ENCODE measurements around the gene LGALS3BP. TPM values are rescaled to one million over a fixed set of nuclear protein-coding genes. Genes with fewer than 3 reads are reported as not detected.

The LGALS3BP gene
- total RNA-seq, 1 donor from 2014 or later: 1.3 TPM

DNA sequence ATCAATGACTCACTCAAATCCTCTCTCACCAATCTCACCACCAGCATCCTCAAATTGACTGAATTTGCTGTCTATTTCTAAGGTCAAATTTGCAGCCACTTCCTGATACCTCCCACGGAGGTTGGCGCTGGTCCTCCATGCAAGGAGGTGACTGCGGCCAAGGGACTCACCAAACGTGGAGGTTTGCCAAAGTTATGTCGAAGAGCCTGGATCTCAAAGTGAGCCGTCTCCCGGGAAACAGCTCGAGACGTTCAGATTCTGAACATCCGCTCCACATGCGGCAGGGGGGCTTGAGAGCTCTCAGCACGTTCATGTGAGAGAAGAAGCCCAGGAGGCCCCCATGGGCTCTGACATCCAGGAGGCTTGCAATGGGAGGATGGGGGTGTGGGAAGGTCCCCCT, 22.6 kb downstream of the LGALS3BP start:
- Mint-ChIP-seq H3K4me1 (no peaks in the 10 kb centered on the region), H3K9me3 (no peaks in the 10 kb centered on the region), H3K4me3 (no peak overlapping the region), H3K27me3 (peaks cover 12% of the 10 kb centered on the region), H3K27ac (no peak overlapping the region), H3K36me3 (ENCODE audit: low read depth) (no peaks in the 10 kb centered on the region)
- ATAC-seq (ENCODE audit: low read depth) (no peak), DNase-seq (no peak)
- ChIA-PET POLR2A (no interaction called here), CTCF (no interaction called here)
- TF ChIP-seq, protein P1, sequence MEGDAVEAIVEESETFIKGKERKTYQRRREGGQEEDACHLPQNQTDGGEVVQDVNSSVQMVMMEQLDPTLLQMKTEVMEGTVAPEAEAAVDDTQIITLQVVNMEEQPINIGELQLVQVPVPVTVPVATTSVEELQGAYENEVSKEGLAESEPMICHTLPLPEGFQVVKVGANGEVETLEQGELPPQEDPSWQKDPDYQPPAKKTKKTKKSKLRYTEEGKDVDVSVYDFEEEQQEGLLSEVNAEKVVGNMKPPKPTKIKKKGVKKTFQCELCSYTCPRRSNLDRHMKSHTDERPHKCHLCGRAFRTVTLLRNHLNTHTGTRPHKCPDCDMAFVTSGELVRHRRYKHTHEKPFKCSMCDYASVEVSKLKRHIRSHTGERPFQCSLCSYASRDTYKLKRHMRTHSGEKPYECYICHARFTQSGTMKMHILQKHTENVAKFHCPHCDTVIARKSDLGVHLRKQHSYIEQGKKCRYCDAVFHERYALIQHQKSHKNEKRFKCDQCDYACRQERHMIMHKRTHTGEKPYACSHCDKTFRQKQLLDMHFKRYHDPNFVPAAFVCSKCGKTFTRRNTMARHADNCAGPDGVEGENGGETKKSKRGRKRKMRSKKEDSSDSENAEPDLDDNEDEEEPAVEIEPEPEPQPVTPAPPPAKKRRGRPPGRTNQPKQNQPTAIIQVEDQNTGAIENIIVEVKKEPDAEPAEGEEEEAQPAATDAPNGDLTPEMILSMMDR (IDR thresholded peaks at IDR 0.05): no peak
- intact Hi-C loops (cut with micrococcal nuclease): no loop called here

DNA sequence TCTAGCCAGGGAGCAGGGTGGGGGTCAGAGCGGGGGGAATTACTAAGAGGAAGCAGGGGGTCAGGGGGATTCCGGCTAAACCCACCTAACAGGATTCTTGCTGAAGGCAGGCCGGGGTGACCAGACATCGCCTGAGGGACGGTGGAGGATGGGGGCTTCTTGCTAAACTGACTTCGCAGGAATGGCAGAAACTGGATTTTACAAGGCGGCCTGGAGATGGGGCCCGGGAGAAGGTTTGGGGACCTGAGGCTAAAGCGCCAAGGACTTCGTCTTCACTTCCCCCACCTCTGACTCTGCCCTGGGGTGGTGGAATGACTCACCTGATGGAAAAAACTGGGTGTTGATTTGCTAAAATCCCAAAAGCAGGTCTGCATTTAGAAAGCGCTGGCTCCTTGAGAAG, 23.5 kb downstream of the LGALS3BP start:
- H3K36me3 Mint-ChIP-seq (ENCODE audit: low read depth): no peaks in the 10 kb centered on the region
- peaks cover under 1% of the 10 kb centered on the region for H3K9me3 Mint-ChIP-seq
- peaks cover 12% of the 10 kb centered on the region for H3K27me3 Mint-ChIP-seq
- intact Hi-C loops (cut with micrococcal nuclease): no loop called here
- CTCF ChIA-PET: no interaction called here
- POLR2A ChIA-PET: no interaction called here
- H3K27ac Mint-ChIP-seq: no peak overlapping the region
- no peak for DNase-seq
- TF ChIP-seq, protein P1 (IDR thresholded peaks at IDR 0.05): no peak
- no peak overlapping the region for H3K4me3 Mint-ChIP-seq
- no peak for ATAC-seq (ENCODE audit: low read depth)
- no peaks in the 10 kb centered on the region for H3K4me1 Mint-ChIP-seq

DNA sequence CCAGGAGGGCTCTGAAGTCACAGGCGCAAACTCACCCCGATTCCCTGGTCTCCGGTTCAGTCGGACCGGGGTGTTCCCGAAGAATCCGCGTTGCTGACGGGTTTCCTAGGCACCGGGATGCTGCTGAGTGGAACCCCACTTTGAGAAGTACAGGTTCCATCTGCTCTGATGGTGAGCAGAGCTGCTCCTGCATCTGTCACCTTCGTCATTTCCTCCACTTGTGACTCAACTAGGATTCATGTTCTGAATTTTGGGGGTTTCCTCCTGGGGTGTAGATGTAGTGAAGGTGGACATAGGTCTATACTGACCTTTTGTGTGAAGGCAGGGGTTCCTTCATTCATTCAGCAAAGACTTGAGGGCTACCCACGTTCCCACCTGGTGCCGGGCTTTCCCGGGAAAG, 25.0 kb downstream of the LGALS3BP start:
- TF ChIP-seq, protein P1 (IDR thresholded peaks at IDR 0.05): no peak
- Mint-ChIP-seq H3K36me3 (ENCODE audit: low read depth) (no peaks in the 10 kb centered on the region), H3K9me3 (peaks cover 13% of the 10 kb centered on the region), H3K4me3 (no peak overlapping the region), H3K27me3 (peaks cover 15% of the 10 kb centered on the region), H3K27ac (no peak overlapping the region), H3K4me1 (no peaks in the 10 kb centered on the region)
- ChIA-PET CTCF (no interaction called here), POLR2A (no interaction called here)
- ATAC-seq (ENCODE audit: low read depth): no peak
- DNase-seq: no peak
- intact Hi-C loops (cut with micrococcal nuclease): no loop called here

DNA sequence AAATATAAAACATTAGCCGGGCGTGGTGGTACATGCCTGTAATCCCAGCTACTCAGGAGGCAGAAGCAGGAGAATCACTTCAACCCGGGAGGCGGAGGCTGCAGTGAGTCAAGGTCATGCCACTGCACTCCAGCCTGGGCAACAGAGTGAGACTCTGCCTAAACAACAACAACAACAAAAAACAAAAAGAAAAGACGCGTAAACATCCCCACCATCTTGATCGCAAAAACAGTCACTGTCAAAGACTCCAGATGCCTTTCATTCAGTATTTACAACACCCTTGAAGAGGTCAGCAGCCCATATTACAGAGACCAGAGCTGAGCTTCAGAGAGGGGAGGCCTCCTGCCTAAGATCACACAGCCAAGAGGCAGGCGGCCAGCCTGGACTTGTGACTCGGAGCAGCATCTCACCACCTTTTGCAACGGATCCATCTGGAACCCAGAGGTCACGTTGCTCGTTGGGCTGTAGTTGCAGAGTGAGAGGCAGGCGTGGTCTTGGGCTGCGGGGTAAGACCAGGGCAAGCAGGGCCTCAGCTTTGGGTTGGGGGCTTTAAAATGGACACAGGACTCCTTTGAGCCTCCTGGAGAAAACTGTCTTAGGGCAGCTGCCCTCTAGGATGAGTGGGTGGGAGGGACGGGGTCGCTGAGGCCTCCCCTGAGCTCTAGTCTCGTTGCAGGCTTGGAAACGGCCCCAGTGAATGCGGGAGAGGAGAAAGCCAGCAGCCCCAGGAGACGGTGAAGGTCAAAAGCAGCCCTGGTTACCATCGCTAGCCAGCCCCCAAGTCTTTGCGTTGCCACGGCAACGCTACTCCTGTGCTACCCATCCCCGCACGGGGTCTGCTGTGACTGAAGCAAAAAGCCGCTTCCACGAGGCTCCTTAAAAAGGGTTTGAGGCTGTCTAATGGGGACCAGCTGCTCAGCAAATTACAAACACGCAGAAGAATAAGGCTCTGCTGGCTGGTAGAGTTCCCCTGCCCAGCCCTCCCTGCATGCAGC, 26.1 kb downstream of the LGALS3BP start:
- no peak overlapping the region for H3K27ac Mint-ChIP-seq
- ATAC-seq (ENCODE audit: low read depth) (no peak), DNase-seq (no peak)
- peaks cover 13% of the 10 kb centered on the region for H3K9me3 Mint-ChIP-seq
- POLR2A ChIA-PET: interaction anchor here (0.6 kb wide), 1 partner anchor 37 kb away, joined by 3 read pairs; no protein-coding TSS in a partner anchor
- CTCF ChIA-PET: interaction anchor here (1.0 kb wide), 1 partner anchor 88 kb away, joined by 3 read pairs; no protein-coding TSS in a partner anchor
- H3K4me3 Mint-ChIP-seq: no peak overlapping the region
- TF ChIP-seq, protein P1 (IDR thresholded peaks at IDR 0.05): no peak
- H3K4me1 Mint-ChIP-seq: no peaks in the 10 kb centered on the region
- H3K27me3 Mint-ChIP-seq: peaks cover 17% of the 10 kb centered on the region
- intact Hi-C loops (cut with micrococcal nuclease): no loop called here
- H3K36me3 Mint-ChIP-seq (ENCODE audit: low read depth): no peaks in the 10 kb centered on the region

DNA sequence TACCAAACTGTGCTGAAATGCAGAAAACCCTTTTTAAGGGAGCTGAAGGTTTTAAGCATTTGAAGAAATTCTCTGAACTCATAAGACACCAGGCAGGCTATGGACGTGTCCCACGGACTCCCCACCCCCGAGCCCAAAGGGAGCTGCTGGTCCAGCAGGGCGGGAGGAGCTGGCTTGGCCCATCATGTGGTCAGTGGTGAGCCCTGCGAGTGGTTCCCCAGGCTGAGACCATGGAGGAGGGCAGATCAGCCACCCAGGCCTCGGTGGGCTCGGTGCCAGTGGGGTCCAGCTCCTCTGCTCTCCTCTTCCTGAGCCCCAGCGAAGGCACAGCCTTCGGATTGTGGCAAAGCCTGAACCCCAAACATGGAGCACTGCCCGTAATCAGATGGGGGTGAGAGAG, 27.0 kb downstream of the LGALS3BP start:
- DNase-seq: no peak
- H3K9me3 Mint-ChIP-seq: peaks cover 13% of the 10 kb centered on the region

More for the DNA sequence above, 27.0 kb downstream of the LGALS3BP start:
- intact Hi-C loops (cut with micrococcal nuclease): no loop called here
- ChIA-PET POLR2A (no interaction called here), CTCF (interaction anchor here (1.0 kb wide), 1 partner anchor 87 kb away, joined by 3 read pairs; no protein-coding TSS in a partner anchor)
- Mint-ChIP-seq H3K4me3 (no peak overlapping the region), H3K36me3 (ENCODE audit: low read depth) (no peaks in the 10 kb centered on the region), H3K4me1 (no peaks in the 10 kb centered on the region), H3K27ac (no peak overlapping the region), H3K27me3 (peaks cover 17% of the 10 kb centered on the region)
- no peak for ATAC-seq (ENCODE audit: low read depth)
- TF ChIP-seq, protein P1 (IDR thresholded peaks at IDR 0.05): no peak

Data from activated B cell treated with CpG ODN at 0.5 μM for 24 hours (primary cell).